Measurements from ENCODE around the gene GRAMD2A. TPM values are rescaled to one million over a fixed set of nuclear protein-coding genes. Genes with fewer than 3 reads are reported as not detected.

GRAMD2A gene
- polyA plus RNA-seq, 1 experiment, result 0.30 TPM

DNA sequence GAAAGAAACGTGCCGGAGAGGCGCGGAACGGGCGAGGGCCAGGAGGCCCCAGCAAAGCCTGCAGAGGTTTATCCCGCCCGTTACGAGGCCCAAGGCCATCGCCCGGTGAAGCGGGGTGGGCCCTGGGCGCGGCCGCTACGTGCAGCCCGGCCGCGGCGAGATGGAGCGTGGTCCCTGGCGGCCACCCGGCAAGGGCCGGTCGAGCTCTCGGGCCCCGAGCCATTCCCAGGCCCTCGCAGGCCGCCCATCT is 32.3 kb upstream of the GRAMD2A start:
- H3K27ac ChIP-seq (ENCODE audit: low read depth, low read length), result peak overlapping the region; percentile 93
- no peaks in the 10 kb centered on the region for H3K27me3 ChIP-seq (ENCODE audit: control insufficient read depth, insufficient read depth, low read length)
- ChIA-PET POLR2A (interaction anchor here (0.6 to 2.6 kb wide), 10 partner anchors 8 to 122 kb away, joined by 3 to 19 read pairs (median 8); partner anchors contain the start of gene GRAMD2A), CTCF (interaction anchor here (0.6 to 2.5 kb wide), 2 partner anchors 32 to 57 kb away, joined by 6 to 7 read pairs; partner anchors contain the start of gene GRAMD2A)
- H3K9me3 ChIP-seq (ENCODE audit: control insufficient read depth, insufficient read depth, low read length), result no peaks in the 10 kb centered on the region; the same call in 1 of the 2 replicates
- no peak for DNase-seq (ENCODE audit: low read depth, low spot score)
- peak overlapping the region; percentile 96 for H3K4me3 ChIP-seq (ENCODE audit: low read depth, low read length)
- TF ChIP-seq, protein P1, sequence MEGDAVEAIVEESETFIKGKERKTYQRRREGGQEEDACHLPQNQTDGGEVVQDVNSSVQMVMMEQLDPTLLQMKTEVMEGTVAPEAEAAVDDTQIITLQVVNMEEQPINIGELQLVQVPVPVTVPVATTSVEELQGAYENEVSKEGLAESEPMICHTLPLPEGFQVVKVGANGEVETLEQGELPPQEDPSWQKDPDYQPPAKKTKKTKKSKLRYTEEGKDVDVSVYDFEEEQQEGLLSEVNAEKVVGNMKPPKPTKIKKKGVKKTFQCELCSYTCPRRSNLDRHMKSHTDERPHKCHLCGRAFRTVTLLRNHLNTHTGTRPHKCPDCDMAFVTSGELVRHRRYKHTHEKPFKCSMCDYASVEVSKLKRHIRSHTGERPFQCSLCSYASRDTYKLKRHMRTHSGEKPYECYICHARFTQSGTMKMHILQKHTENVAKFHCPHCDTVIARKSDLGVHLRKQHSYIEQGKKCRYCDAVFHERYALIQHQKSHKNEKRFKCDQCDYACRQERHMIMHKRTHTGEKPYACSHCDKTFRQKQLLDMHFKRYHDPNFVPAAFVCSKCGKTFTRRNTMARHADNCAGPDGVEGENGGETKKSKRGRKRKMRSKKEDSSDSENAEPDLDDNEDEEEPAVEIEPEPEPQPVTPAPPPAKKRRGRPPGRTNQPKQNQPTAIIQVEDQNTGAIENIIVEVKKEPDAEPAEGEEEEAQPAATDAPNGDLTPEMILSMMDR (IDR thresholded peaks at IDR 0.05; ENCODE audit: low read depth, low read length), result no peak

DNA sequence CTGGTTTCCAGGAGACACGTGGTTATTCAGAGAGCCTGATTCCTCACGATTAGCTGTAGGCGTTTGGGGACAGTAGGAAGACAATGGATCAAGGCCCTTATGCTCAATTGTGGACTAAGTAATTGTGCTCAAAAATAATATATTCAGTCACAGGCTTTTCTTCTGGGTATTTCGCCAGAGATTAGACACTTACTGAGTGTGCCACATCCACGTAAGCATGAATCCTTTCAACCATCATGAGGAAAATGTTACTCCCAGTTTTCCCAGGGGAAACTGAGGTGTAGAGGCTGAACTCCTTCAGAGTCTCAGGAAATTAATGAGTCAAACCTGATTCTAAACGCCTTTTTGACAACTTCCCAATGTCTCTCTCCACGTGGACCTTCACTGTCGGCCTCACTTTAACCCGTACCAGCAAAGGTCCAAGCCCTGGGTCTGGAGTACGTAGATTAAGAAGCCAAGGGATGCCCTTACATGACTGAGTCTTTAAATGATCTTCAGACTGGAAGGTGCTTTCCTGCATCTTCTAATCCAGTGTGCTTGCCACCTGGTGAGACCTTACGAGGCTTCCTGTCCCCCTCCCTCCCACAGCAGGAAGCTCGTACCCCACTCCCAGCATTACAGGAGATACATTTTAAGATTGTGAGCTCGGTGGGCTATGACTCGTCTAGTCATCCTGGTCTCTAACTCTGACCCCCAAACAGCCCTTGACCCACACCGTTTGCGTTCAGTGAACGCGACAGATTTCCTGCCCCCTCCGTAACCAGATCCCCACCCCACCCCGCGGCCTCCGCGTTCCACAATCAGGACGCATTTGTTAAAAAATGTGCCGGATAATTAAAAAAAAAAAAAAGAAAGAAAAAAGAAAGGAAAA is 31.7 kb upstream of the GRAMD2A start:
- POLR2A ChIA-PET, result interaction anchor here (0.5 to 2.6 kb wide), 9 partner anchors 7 to 1781 kb away, joined by 3 to 19 read pairs (median 8); no protein-coding TSS in a partner anchor
- DNase-seq (ENCODE audit: low read depth, low spot score), result no peak
- Histone ChIP-seq H3K4me3 (ENCODE audit: low read depth, low read length) (peak overlapping the region; percentile 96), H3K9me3 (ENCODE audit: control insufficient read depth, insufficient read depth, low read length) (no peaks in the 10 kb centered on the region; the same call in 1 of the 2 replicates), H3K27ac (ENCODE audit: low read depth, low read length) (peak overlapping the region; percentile 93), H3K27me3 (ENCODE audit: control insufficient read depth, insufficient read depth, low read length) (no peaks in the 10 kb centered on the region)
- TF ChIP-seq, protein P1 (IDR thresholded peaks at IDR 0.05; ENCODE audit: low read depth, low read length), result no peak
- CTCF ChIA-PET, result no interaction called here

DNA sequence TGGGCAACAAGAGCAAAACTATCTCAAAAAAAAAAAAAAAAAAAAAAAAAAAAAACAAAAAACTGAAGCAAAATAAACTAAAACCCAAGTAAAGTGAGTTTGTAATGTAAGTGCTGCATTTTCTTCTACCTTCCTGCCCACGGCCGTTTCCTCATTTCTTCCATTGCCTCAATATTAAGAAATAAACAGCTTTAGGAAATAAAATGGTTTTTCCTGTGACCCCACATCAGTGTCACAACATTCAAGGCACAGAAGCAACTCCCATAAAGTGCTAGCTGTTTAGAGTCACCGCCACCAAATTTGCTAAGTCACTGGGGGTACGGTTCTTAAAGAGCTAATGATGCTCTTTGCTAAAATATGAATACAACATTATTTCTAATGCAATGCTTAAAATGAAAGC is 30.1 kb upstream of the GRAMD2A start:
- no peak for DNase-seq (ENCODE audit: low read depth, low spot score)
- TF ChIP-seq, protein P1 (IDR thresholded peaks at IDR 0.05; ENCODE audit: low read depth, low read length), result no peak
- H3K27ac ChIP-seq (ENCODE audit: low read depth, low read length), result peak overlapping the region; percentile 93
- H3K4me3 ChIP-seq (ENCODE audit: low read depth, low read length), result peak overlapping the region; percentile 96
- CTCF ChIA-PET, result interaction anchor here (0.7 to 1.9 kb wide), 3 partner anchors 28 to 245 kb away, joined by 3 to 13 read pairs (median 5); no protein-coding TSS in a partner anchor
- POLR2A ChIA-PET, result interaction anchor here (1.0 to 2.3 kb wide), 5 partner anchors 10 to 111 kb away, joined by 3 to 13 read pairs (median 6); no protein-coding TSS in a partner anchor
- H3K9me3 ChIP-seq (ENCODE audit: control insufficient read depth, insufficient read depth, low read length), result no peaks in the 10 kb centered on the region; the same call in 1 of the 2 replicates
- H3K27me3 ChIP-seq (ENCODE audit: control insufficient read depth, insufficient read depth, low read length), result no peaks in the 10 kb centered on the region

DNA sequence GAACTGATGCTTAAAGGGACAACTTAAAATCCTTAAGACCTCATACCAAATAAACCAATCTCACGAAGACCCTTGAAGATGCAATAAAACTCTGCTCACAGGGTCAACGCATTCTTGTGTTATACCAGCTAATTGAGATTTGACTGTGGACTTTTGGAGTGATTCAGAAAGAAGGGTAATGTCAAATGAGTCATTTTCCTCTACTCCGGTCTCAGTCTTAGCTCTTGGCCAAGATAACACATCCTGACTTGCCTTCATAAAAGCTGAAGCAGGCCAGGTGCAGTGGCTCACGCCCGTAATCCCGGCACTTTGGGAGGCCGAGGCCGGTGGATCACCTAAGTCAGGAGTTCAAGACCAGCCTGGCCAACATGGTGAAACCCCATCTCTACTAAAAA is 29.6 kb upstream of the GRAMD2A start:
- Histone ChIP-seq H3K4me3 (ENCODE audit: low read depth, low read length) (peak overlapping the region; percentile 50), H3K27ac (ENCODE audit: low read depth, low read length) (peak overlapping the region; percentile 93), H3K9me3 (ENCODE audit: control insufficient read depth, insufficient read depth, low read length) (no peaks in the 10 kb centered on the region; the same call in 1 of the 2 replicates), H3K27me3 (ENCODE audit: control insufficient read depth, insufficient read depth, low read length) (no peaks in the 10 kb centered on the region)
- DNase-seq (ENCODE audit: low read depth, low spot score), result no peak
- ChIA-PET POLR2A (interaction anchor here (0.6 to 2.3 kb wide), 9 partner anchors 10 to 112 kb away, joined by 3 to 13 read pairs (median 6); partner anchors contain the start of genes GRAMD2A, MYO9A and SENP8), CTCF (interaction anchor here (0.7 to 1.9 kb wide), 11 partner anchors 10 to 246 kb away, joined by 3 to 13 read pairs (median 4); partner anchors contain the start of genes MYO9A and SENP8)
- TF ChIP-seq, protein P1 (IDR thresholded peaks at IDR 0.05; ENCODE audit: low read depth, low read length), result no peak

DNA sequence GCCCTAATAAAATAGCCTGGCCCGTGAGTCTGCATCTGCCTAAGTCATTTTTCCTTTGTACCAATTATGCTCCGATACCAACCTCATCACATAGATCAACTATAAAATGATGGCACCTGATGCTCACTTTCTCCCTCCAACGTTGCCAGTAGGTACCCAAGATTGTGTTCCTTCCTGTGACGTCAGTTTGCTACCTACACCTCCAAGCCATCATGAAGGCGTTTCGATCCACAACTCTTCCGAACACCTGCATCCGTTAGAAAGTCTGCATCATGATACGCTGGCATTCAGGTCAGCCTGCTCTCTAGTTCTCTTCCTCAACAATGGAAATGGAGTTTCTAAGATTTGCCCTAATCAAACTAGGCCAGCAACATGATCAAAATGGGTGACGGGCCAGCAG is 25.7 kb upstream of the GRAMD2A start:
- Histone ChIP-seq H3K27ac (ENCODE audit: low read depth, low read length) (no peak overlapping the region), H3K9me3 (ENCODE audit: control insufficient read depth, insufficient read depth, low read length) (no peaks in the 10 kb centered on the region), H3K4me3 (ENCODE audit: low read depth, low read length) (no peak overlapping the region), H3K27me3 (ENCODE audit: control insufficient read depth, insufficient read depth, low read length) (no peaks in the 10 kb centered on the region)
- TF ChIP-seq, protein P1 (IDR thresholded peaks at IDR 0.05; ENCODE audit: low read depth, low read length), result no peak
- CTCF ChIA-PET, result no interaction called here
- POLR2A ChIA-PET, result interaction anchor here (1.8 kb wide), 1 partner anchor 7 kb away, joined by 14 read pairs; no protein-coding TSS in a partner anchor
- no peak for DNase-seq (ENCODE audit: low read depth, low spot score)
